Measurements from ENCODE around the gene TMEM219.

Gene TMEM219

GRCh38 chr16:29922326-29922725 is 39.6 kb upstream of the TMEM219 start:
- Histone ChIP-seq H3K14ac (ENCODE audit: low read length in 2 of 2) (no peak overlapping the region), H3K4me1 (ENCODE audit: control insufficient read depth, insufficient read depth, low read depth, low read length) (peaks cover 15% of the 10 kb centered on the region), H2BK12ac (ENCODE audit: low read length in 2 of 2) (no peak overlapping the region), H3K27ac (ENCODE audit: low read length, poor library complexity, severe bottlenecking) (no peak overlapping the region), H2BK15ac (ENCODE audit: low read depth, poor library complexity, severe bottlenecking) (no peak overlapping the region), H3K36me3 (ENCODE audit: control insufficient read depth in 1 of 2, insufficient read depth in 2 of 2, low read depth in 1 of 2, low read length in 2 of 2) (peaks cover 18 to 50% of the 10 kb centered on the region in 2 experiments), H3K4me3 (ENCODE audit: insufficient read depth in 1 of 2, low read depth in 1 of 2, low read length in 2 of 2) (no peak overlapping the region), H3K4me2 (ENCODE audit: low read length, poor library complexity, severe bottlenecking) (no peak overlapping the region), H3K9me3 (ENCODE audit: control insufficient read depth, low read length) (no peaks in the 10 kb centered on the region), H2BK5ac (ENCODE audit: low read depth, low read length, poor library complexity, severe bottlenecking) (no peak overlapping the region), H2AFZ (ENCODE audit: low read depth, low read length) (no peak overlapping the region), H3K27me3 (ENCODE audit: control insufficient read depth in 1 of 2, insufficient read depth in 1 of 2, low read length in 2 of 2) (no peaks in the 10 kb centered on the region), H2AK5ac (ENCODE audit: low read length, severe bottlenecking) (no peak overlapping the region), H4K91ac (ENCODE audit: low read length) (no peak overlapping the region), H4K8ac (ENCODE audit: low read length) (no peak overlapping the region), H3K9ac (ENCODE audit: low read length) (no peak overlapping the region), H2BK120ac (ENCODE audit: low read depth, low read length) (no peak overlapping the region), H3K23ac (ENCODE audit: low read length in 2 of 2) (no peak overlapping the region), H3K18ac (ENCODE audit: low read depth in 1 of 2, low read length in 2 of 2) (no peak overlapping the region), H3K79me1 (replicated peaks; ENCODE audit: low read length, poor library complexity, severe bottlenecking) (peaks cover 21% of the 10 kb centered on the region), H3K4ac (ENCODE audit: low read depth in 1 of 2, low read length in 2 of 2) (no peak overlapping the region)
- DNase-seq = no peak
- 100% methylated on average over 2 of the region's 2 CpGs for WGBS

DNA sequence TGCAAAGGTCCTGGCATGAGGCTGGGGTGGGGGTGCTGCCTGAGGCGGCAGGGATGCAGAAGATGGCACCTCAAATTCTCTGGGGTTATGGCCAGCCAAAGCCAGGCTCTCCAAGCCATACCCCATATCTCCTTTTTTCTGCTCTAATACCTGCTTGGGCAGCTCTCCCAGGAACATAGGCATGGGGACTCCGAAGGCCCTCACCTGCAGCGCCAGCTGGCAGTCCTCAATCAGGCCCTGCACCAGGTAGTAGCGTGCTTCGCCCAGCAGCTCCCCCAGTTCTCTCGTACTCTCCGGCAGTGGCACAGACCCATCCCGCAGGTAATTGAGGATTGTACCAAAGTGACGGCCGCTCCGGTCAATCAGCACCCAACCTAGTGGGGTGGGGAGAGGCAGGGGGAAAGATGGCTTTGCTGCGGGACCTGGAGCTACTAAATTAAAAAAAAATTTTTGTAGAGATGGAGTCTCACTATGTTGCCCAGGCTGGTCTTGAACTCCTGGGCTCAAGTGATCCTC is 38.8 kb upstream of the TMEM219 start:
- no peak overlapping the region for H2BK15ac ChIP-seq (ENCODE audit: low read depth, poor library complexity, severe bottlenecking)
- H2BK12ac ChIP-seq (ENCODE audit: low read length in 2 of 2) = no peak overlapping the region
- H4K91ac ChIP-seq (ENCODE audit: low read length) = no peak overlapping the region
- no peak overlapping the region for H3K27ac ChIP-seq (ENCODE audit: low read length, poor library complexity, severe bottlenecking)
- H4K8ac ChIP-seq (ENCODE audit: low read length) = no peak overlapping the region
- no peak overlapping the region for H2AK5ac ChIP-seq (ENCODE audit: low read length, severe bottlenecking)
- no peak overlapping the region for H3K18ac ChIP-seq (ENCODE audit: low read depth in 1 of 2, low read length in 2 of 2)
- no peak overlapping the region for H3K4me2 ChIP-seq (ENCODE audit: low read length, poor library complexity, severe bottlenecking)
- H3K79me1 ChIP-seq (replicated peaks; ENCODE audit: low read length, poor library complexity, severe bottlenecking) = peaks cover 21% of the 10 kb centered on the region
- H3K4ac ChIP-seq (ENCODE audit: low read depth in 1 of 2, low read length in 2 of 2) = no peak overlapping the region
- no peak overlapping the region for H3K14ac ChIP-seq (ENCODE audit: low read length in 2 of 2)
- no peak overlapping the region for H3K4me3 ChIP-seq (ENCODE audit: insufficient read depth in 1 of 2, low read depth in 1 of 2, low read length in 2 of 2)
- no peak overlapping the region for H2AFZ ChIP-seq (ENCODE audit: low read depth, low read length)
- 97% methylated on average over 12 of the region's 12 CpGs for WGBS
- no peaks in the 10 kb centered on the region for H3K27me3 ChIP-seq (ENCODE audit: control insufficient read depth in 1 of 2, insufficient read depth in 1 of 2, low read length in 2 of 2)
- peaks cover 16% of the 10 kb centered on the region for H3K4me1 ChIP-seq (ENCODE audit: control insufficient read depth, insufficient read depth, low read depth, low read length)
- peak overlapping the region in 1 of 2 experiments; percentile 69 for H3K23ac ChIP-seq (ENCODE audit: low read length in 2 of 2)
- no peak overlapping the region for H2BK5ac ChIP-seq (ENCODE audit: low read depth, low read length, poor library complexity, severe bottlenecking)
- DNase-seq = no peak
- H3K9ac ChIP-seq (ENCODE audit: low read length) = no peak overlapping the region
- no peak overlapping the region for H2BK120ac ChIP-seq (ENCODE audit: low read depth, low read length)
- no peaks in the 10 kb centered on the region for H3K9me3 ChIP-seq (ENCODE audit: control insufficient read depth, low read length)
- peaks cover 14 to 46% of the 10 kb centered on the region in 2 experiments for H3K36me3 ChIP-seq (ENCODE audit: control insufficient read depth in 1 of 2, insufficient read depth in 2 of 2, low read depth in 1 of 2, low read length in 2 of 2)

DNA sequence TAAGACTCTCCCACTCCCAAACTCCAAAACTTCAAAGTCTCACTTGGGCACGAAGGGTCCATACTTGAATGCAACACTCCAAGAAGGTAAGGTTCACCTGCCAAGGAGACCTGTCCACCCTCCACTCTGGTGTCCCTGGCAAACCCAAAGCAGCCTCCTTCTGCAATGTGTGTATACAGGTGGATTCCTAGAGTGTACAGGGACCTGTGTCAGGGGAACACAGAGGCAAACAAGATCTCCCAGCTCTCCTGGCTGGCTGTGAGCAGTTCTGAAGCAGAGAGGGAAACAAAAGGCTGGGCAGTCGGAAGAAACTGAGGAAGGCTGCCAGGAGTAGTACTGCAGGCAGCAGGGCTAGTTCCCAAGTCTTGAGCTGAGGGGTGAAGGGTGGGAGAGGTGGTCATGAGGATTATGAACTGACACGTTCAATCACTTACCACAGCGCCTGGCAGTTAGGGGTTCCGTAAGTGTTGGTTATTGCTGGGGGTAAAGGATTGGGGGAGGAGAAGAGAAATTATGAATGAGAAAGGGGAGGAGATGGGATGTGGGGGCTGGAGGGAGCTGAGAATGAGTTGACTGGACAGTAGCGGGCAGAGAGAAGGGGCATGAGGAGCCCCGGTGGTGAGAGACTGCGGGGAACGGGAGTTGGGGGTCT is 36.6 kb upstream of the TMEM219 start:
- no peak overlapping the region for H2BK15ac ChIP-seq (ENCODE audit: low read depth, poor library complexity, severe bottlenecking)
- H4K91ac ChIP-seq (ENCODE audit: low read length) = no peak overlapping the region
- H3K36me3 ChIP-seq (ENCODE audit: control insufficient read depth in 1 of 2, insufficient read depth in 2 of 2, low read depth in 1 of 2, low read length in 2 of 2) = peaks cover 7 to 29% of the 10 kb centered on the region in 2 experiments
- WGBS = 10% methylated on average over 9 of the region's 9 CpGs
- H3K9me3 ChIP-seq (ENCODE audit: control insufficient read depth, low read length) = no peaks in the 10 kb centered on the region
- DNase-seq = peak; percentile 25
- peaks cover 18% of the 10 kb centered on the region for H3K79me1 ChIP-seq (replicated peaks; ENCODE audit: low read length, poor library complexity, severe bottlenecking)
- H2AK5ac ChIP-seq (ENCODE audit: low read length, severe bottlenecking) = no peak overlapping the region
- no peak overlapping the region for H2AFZ ChIP-seq (ENCODE audit: low read depth, low read length)
- no peak overlapping the region for H3K27ac ChIP-seq (ENCODE audit: low read length, poor library complexity, severe bottlenecking)
- no peaks in the 10 kb centered on the region for H3K27me3 ChIP-seq (ENCODE audit: control insufficient read depth in 1 of 2, insufficient read depth in 1 of 2, low read length in 2 of 2)
- no peak overlapping the region for H4K8ac ChIP-seq (ENCODE audit: low read length)
- H3K4me1 ChIP-seq (ENCODE audit: control insufficient read depth, insufficient read depth, low read depth, low read length) = peaks cover 16% of the 10 kb centered on the region
- peak overlapping the region; percentile 82 to 88 for H3K4me3 ChIP-seq (ENCODE audit: insufficient read depth in 1 of 2, low read depth in 1 of 2, low read length in 2 of 2)
- peak overlapping the region in 1 of 2 experiments; percentile 93 for H3K18ac ChIP-seq (ENCODE audit: low read depth in 1 of 2, low read length in 2 of 2)
- peak overlapping the region in 1 of 2 experiments; percentile 64 for H3K23ac ChIP-seq (ENCODE audit: low read length in 2 of 2)
- no peak overlapping the region for H2BK5ac ChIP-seq (ENCODE audit: low read depth, low read length, poor library complexity, severe bottlenecking)
- H2BK120ac ChIP-seq (ENCODE audit: low read depth, low read length) = no peak overlapping the region
- no peak overlapping the region for H2BK12ac ChIP-seq (ENCODE audit: low read length in 2 of 2)
- H3K9ac ChIP-seq (ENCODE audit: low read length) = peak overlapping the region; percentile 93
- H3K4me2 ChIP-seq (ENCODE audit: low read length, poor library complexity, severe bottlenecking) = peak overlapping the region; percentile 75
- peak overlapping the region in 1 of 2 experiments; percentile 62 for H3K4ac ChIP-seq (ENCODE audit: low read depth in 1 of 2, low read length in 2 of 2)
- peak overlapping the region in 1 of 2 experiments; percentile 92 for H3K14ac ChIP-seq (ENCODE audit: low read length in 2 of 2)

DNA sequence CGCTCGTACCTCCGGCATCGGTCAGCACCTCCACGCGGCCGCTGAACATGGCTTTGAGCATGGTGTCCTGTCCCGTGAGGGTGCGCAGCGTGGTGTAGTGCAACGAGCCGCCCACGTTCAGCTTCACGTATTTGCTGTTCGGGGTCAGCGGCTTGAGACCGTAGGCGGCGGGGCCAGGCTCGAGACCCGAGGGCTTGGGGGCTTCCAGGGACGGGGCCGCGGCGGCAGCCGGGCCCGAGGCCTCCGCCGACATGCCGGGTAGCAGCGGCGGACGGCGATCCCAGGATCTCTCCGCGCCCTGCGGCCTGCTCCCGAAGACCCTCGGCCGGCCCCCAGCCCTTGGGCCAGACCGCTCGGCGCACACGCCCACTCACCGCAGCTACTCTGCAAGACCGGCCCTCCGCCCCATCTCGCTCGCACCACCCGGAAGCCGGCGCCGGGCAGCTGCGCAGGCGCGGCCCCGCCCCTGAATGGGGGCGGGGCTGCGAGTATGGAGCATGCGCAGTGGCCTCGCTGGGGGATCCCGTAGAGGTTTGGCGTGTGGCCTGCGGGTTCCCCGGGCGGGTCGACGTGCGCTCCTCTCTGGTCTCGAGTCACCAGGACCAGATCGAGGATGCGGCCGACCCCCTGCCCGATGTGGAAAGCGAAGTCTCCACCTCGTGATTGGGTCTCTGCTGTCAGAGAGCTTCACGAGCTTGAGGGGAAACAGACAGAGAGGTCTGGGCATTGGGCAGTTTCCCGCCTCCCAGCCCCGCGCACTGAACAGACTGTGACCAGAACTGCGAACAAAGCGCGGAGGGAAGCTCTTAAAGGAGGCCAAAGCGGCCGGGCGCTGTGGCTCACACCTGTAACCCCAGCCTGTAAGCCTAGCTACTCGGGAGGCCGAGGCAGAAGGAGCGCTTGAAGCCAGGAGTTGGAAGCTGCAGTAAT is 35.8 kb upstream of the TMEM219 start, which contains the start of gene KCTD13:
Gene KCTD13 (minus strand): TSS at position 446 of the 930 bp plus-strand sequence. CDS start 193 bp downstream, at position 253.
- Histone ChIP-seq H4K8ac (ENCODE audit: low read length) (peak within 1 kb of the TSS; percentile 92), H2BK5ac (ENCODE audit: low read depth, low read length, poor library complexity, severe bottlenecking) (no peak within 1 kb of the TSS), H3K18ac (ENCODE audit: low read depth in 1 of 2, low read length in 2 of 2) (peak within 1 kb of the TSS; percentile 72 to 93), H3K4ac (ENCODE audit: low read depth in 1 of 2, low read length in 2 of 2) (peak within 1 kb of the TSS in 1 of 2 experiments; percentile 62), H2AK5ac (ENCODE audit: low read length, severe bottlenecking) (peak within 1 kb of the TSS; percentile 61), H4K91ac (ENCODE audit: low read length) (peak within 1 kb of the TSS; percentile 83), H2BK120ac (ENCODE audit: low read depth, low read length) (no peak within 1 kb of the TSS), H3K14ac (ENCODE audit: low read length in 2 of 2) (peak within 1 kb of the TSS in 1 of 2 experiments; percentile 92), H3K9me3 (ENCODE audit: control insufficient read depth, low read length) (no peaks in the 10 kb centered on the region), H3K23ac (ENCODE audit: low read length in 2 of 2) (peak within 1 kb of the TSS in 1 of 2 experiments; percentile 64), H3K36me3 (ENCODE audit: control insufficient read depth in 1 of 2, insufficient read depth in 2 of 2, low read depth in 1 of 2, low read length in 2 of 2) (peaks cover 7 to 21% of the 10 kb centered on the region in 2 experiments), H3K4me2 (ENCODE audit: low read length, poor library complexity, severe bottlenecking) (peak within 1 kb of the TSS; percentile 75), H2AFZ (ENCODE audit: low read depth, low read length) (peak within 1 kb of the TSS; percentile 48), H2BK15ac (ENCODE audit: low read depth, poor library complexity, severe bottlenecking) (no peak within 1 kb of the TSS), H3K27me3 (ENCODE audit: control insufficient read depth in 1 of 2, insufficient read depth in 1 of 2, low read length in 2 of 2) (no peaks in the 10 kb centered on the region), H3K4me1 (ENCODE audit: control insufficient read depth, insufficient read depth, low read depth, low read length) (peaks cover 16% of the 10 kb centered on the region), H2BK12ac (ENCODE audit: low read length in 2 of 2) (no peak within 1 kb of the TSS), H3K79me1 (replicated peaks; ENCODE audit: low read length, poor library complexity, severe bottlenecking) (peaks cover 17% of the 10 kb centered on the region), H3K27ac (ENCODE audit: low read length, poor library complexity, severe bottlenecking) (peak within 1 kb of the TSS; percentile 21), H3K4me3 (ENCODE audit: insufficient read depth in 1 of 2, low read depth in 1 of 2, low read length in 2 of 2) (peak within 1 kb of the TSS; percentile 82 to 88), H3K9ac (ENCODE audit: low read length) (peak within 1 kb of the TSS; percentile 93)
- WGBS = under 1% methylated on average over 78 of the region's 89 CpGs
- DNase-seq = peak; percentile 87

Measured in mesenchymal stem cell (in vitro differentiated cells and primary cell).